HEK293 (cell line): ENCODE data around the gene NARF.

Source experiments
- CTCF ChIA-PET: fragments of 350-600 bp; formaldehyde crosslinking; extraction: SDS; loops from one replicate; lab custom pipeline; 2021; ENCODE audit warnings: antibody characterized with exemption; lab: Yijun Ruan, JAX
- POLR2A ChIA-PET: fragments of 300-600 bp; formaldehyde crosslinking; extraction: SDS; loops from one replicate; lab custom pipeline; 2020; ENCODE audit warnings: antibody characterized with exemption, inconsistent platforms; lab: Yijun Ruan, JAX
- H3K27ac ChIP-seq: fragments of 200-500 bp; sonication (Bioruptor generic); 2 replicates; pipeline ENCODE4 v1.5.1; 2014; ENCODE audit warnings: low read depth, low read length, control low read depth, inconsistent platforms; ENCODE audit errors: extremely low read depth
- H3K36me3 ChIP-seq, 2 experiments: fragments of 200-500 bp in 1 of 2; sonication (Bioruptor generic) in 1 of 2; 1 replicate in 1 of 2; 2 replicates in 1 of 2; pipeline ENCODE4 v1.5.1; 2014 to 2017; ENCODE audit warnings: inconsistent platforms in 2 of 2, low read length in 2 of 2; ENCODE audit not compliant: control insufficient read depth in 2 of 2, insufficient read depth in 1 of 2
- H3K4me1 ChIP-seq: fragments of 200-500 bp; sonication (Bioruptor generic); 2 replicates; pipeline ENCODE4 v1.5.1; 2014; ENCODE audit warnings: mild to moderate bottlenecking, low read length, inconsistent platforms; ENCODE audit not compliant: control insufficient read depth, insufficient read depth
- H3K4me3 ChIP-seq: 2 replicates; pipeline ENCODE4 v1.5.1; 2011; ENCODE audit warnings: low read depth, mild to moderate bottlenecking, control low read depth, low read length, moderate library complexity
- H3K9me3 ChIP-seq: fragments of 200-500 bp; sonication (Bioruptor generic); 2 replicates; pipeline ENCODE4 v1.5.1; 2014; ENCODE audit warnings: low read depth, low read length, inconsistent platforms; ENCODE audit not compliant: control insufficient read depth, insufficient read depth
- HOXA7 ChIP-seq: sonication (generic); formaldehyde crosslinking; IDR thresholded peaks from 2 replicates; pipeline ENCODE4 v1.8.1; 2022; ENCODE audit warnings: missing genetic modification reagents, borderline replicate concordance
- KLF9 ChIP-seq: fragments of 450-650 bp; formaldehyde crosslinking; IDR thresholded peaks from 2 replicates; pipeline ENCODE4 v1.5.1; 2016; ENCODE audit warnings: missing biosample characterization, missing genetic modification characterization, low read depth
- SCRT2 ChIP-seq: fragments of 450-650 bp; formaldehyde crosslinking; IDR thresholded peaks from 2 replicates; pipeline ENCODE4 v1.5.1; 2016; ENCODE audit warnings: missing biosample characterization, missing genetic modification characterization
- ZNF10 ChIP-seq: fragments of 450-650 bp; formaldehyde crosslinking; IDR thresholded peaks from 2 replicates; pipeline ENCODE4 v1.5.1; 2017; ENCODE audit warnings: missing biosample characterization, missing genetic modification characterization
- ZNF112 ChIP-seq: fragments of 450-650 bp; formaldehyde crosslinking; IDR thresholded peaks from 2 replicates; pipeline ENCODE4 v1.5.0; 2017; ENCODE audit warnings: missing biosample characterization, missing genetic modification characterization
- ZNF133 ChIP-seq: fragments of 450-650 bp; formaldehyde crosslinking; IDR thresholded peaks from 2 replicates; pipeline ENCODE4 v1.5.1; 2016; ENCODE audit warnings: missing biosample characterization, missing genetic modification characterization
- ZNF433 ChIP-seq: fragments of 450-650 bp; formaldehyde crosslinking; IDR thresholded peaks from 2 replicates; pipeline ENCODE4 v1.5.1; 2016; ENCODE audit warnings: missing biosample characterization, missing genetic modification characterization, low read depth
- ZNF623 ChIP-seq: fragments of 450-650 bp; formaldehyde crosslinking; IDR thresholded peaks from 2 replicates; pipeline ENCODE4 v1.5.1; 2016; ENCODE audit warnings: missing biosample characterization, missing genetic modification characterization
- ZNF654 ChIP-seq: fragments of 450-650 bp; formaldehyde crosslinking; IDR thresholded peaks from 2 replicates; pipeline ENCODE4 v1.5.1; 2016; ENCODE audit warnings: low read depth, missing biosample characterization, missing genetic modification characterization
- ZNF747 ChIP-seq: fragments of 450-650 bp; formaldehyde crosslinking; IDR thresholded peaks from 2 replicates; pipeline ENCODE4 v1.5.1; 2016; ENCODE audit warnings: missing biosample characterization, missing genetic modification characterization
- ZNF776 ChIP-seq: fragments of 450-650 bp; formaldehyde crosslinking; IDR thresholded peaks from 2 replicates; pipeline ENCODE4 v1.5.0; 2017; ENCODE audit warnings: missing biosample characterization, missing genetic modification characterization, borderline replicate concordance
- ZNF830 ChIP-seq: fragments of 450-650 bp; IDR thresholded peaks from 2 replicates; pipeline ENCODE4 v1.5.0; 2018; ENCODE audit warnings: missing biosample characterization, missing genetic modification characterization, low read depth, mild to moderate bottlenecking, moderate library complexity
- ZSCAN5A ChIP-seq: fragments of 450-650 bp; formaldehyde crosslinking; IDR thresholded peaks from 2 replicates; pipeline ENCODE4 v1.5.1; 2016; ENCODE audit warnings: missing biosample characterization, missing genetic modification characterization
- TF ChIP-seq, protein P1 (sequence below): fragments of 450-650 bp; formaldehyde crosslinking; conservative IDR thresholded peaks from 2 replicates; pipeline ENCODE4 v1.5.1; 2016; ENCODE audit warnings: low read depth, missing biosample characterization, missing genetic modification characterization

Gene NARF

DNA sequence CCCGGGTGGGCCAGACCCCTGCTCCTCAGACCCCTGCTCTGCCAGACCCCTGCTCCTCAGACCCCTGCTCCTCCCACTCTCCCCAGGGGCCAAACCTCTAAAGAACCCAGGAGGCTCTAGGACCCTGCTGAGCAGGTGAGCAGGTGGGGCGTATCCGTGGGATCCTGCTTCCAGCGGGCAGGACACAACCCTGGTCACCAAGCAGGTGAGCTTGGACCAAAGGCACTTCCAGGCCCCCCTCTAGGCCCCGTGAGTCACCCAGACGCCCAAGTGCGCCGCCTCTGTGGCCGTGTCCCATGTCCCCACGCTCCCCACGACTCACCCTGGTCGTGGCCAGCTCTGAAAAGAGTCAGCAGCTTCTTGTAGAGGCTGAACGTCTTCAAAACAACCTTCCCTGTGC is 13.0 kb upstream of the NARF start:
- H3K27ac ChIP-seq, result no peak overlapping the region
- TF ChIP-seq ZNF623 (tag by site-specific recombination) (no peak), ZNF654 (tag by site-specific recombination) (no peak), ZNF112 (tag by site-specific recombination) (no peak), ZSCAN5A (tag by site-specific recombination) (no peak), ZNF830 (tag by site-specific recombination) (no peak)
- TF ChIP-seq, protein P1, sequence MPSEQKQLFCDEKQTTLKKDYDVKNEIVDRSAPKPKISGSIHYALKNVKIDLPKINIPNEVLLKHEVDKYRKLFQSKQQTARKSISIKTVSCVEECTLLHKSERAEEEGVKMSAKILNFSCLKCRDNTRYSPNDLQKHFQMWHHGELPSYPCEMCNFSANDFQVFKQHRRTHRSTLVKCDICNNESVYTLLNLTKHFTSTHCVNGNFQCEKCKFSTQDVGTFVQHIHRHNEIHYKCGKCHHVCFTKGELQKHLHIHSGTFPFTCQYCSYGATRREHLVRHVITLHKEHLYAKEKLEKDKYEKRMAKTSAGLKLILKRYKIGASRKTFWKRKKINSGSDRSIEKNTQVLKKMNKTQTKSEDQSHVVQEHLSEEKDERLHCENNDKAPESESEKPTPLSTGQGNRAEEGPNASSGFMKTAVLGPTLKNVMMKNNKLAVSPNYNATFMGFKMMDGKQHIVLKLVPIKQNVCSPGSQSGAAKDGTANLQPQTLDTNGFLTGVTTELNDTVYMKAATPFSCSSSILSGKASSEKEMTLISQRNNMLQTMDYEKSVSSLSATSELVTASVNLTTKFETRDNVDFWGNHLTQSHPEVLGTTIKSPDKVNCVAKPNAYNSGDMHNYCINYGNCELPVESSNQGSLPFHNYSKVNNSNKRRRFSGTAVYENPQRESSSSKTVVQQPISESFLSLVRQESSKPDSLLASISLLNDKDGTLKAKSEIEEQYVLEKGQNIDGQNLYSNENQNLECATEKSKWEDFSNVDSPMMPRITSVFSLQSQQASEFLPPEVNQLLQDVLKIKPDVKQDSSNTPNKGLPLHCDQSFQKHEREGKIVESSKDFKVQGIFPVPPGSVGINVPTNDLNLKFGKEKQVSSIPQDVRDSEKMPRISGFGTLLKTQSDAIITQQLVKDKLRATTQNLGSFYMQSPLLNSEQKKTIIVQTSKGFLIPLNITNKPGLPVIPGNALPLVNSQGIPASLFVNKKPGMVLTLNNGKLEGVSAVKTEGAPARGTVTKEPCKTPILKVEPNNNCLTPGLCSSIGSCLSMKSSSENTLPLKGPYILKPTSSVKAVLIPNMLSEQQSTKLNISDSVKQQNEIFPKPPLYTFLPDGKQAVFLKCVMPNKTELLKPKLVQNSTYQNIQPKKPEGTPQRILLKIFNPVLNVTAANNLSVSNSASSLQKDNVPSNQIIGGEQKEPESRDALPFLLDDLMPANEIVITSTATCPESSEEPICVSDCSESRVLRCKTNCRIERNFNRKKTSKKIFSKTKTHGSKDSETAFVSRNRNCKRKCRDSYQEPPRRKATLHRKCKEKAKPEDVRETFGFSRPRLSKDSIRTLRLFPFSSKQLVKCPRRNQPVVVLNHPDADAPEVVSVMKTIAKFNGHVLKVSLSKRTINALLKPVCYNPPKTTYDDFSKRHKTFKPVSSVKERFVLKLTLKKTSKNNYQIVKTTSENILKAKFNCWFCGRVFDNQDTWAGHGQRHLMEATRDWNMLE, result no peak
- CTCF ChIA-PET, result no interaction called here
- H3K4me1 ChIP-seq, result no peaks in the 10 kb centered on the region
- H3K4me3 ChIP-seq, result no peak overlapping the region
- H3K36me3 ChIP-seq, result peaks cover 0 to 50% of the 10 kb centered on the region in 2 experiments; a peak in 1 of 3 replicates
- no peaks in the 10 kb centered on the region for H3K9me3 ChIP-seq
- POLR2A ChIA-PET, result no interaction called here

DNA sequence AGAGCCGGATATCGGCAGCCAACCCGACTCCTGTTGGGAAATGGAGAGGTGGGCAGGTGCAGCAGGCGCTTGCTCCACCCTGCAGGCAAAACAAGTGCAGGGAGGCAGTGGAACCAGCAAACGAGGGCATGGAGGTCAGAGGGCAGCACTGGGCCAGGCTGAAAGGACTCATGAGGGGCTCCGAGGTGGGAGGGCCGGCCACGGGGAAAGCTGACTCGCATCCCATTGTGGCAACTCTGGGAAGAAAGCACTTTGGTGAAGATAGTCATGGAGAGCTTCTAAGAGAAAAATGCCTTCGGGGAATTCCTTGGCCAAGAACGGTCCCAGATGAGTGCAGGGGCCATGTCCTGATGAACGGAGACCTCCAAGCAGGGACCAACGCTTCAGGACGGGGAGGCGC is 12.4 kb upstream of the NARF start:
- ChIA-PET CTCF (no interaction called here), POLR2A (no interaction called here)
- peaks cover 0 to 50% of the 10 kb centered on the region in 2 experiments; a peak in 1 of 3 replicates for H3K36me3 ChIP-seq
- H3K4me1 ChIP-seq, result peaks cover 2% of the 10 kb centered on the region; the same call in 1 of the 2 replicates
- H3K4me3 ChIP-seq, result no peak overlapping the region
- TF ChIP-seq ZNF747 (no peak), KLF9 (tag by site-specific recombination) (no peak), SCRT2 (peak; percentile 45; the same call in 1 of the 2 replicates)
- no peak overlapping the region for H3K27ac ChIP-seq
- H3K9me3 ChIP-seq, result no peaks in the 10 kb centered on the region

DNA sequence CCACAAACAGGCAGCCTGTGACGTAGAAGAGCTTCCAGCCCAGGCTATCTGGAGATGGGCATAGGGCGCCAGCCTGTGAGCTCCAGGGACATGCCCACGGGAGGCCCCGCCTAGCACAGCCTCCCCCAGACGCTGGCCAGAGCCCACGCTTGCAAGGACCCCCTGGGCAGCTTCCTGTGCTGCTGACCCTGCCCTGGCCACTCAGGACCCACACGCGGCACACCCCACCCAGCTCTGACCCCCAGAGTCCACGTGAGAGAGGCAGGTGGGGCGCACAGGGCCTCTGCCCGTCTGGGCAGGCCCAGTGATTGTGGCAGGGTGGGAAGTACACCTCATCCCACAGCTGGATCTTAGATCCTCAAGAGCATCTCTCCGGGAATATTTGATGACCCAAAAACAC is 11.9 kb upstream of the NARF start:
- Histone ChIP-seq H3K4me3 (no peak overlapping the region), H3K27ac (no peak overlapping the region), H3K9me3 (no peaks in the 10 kb centered on the region), H3K4me1 (peaks cover 4% of the 10 kb centered on the region; the same call in 1 of the 2 replicates), H3K36me3 (peaks cover 0 to 50% of the 10 kb centered on the region in 2 experiments; a peak in 1 of 3 replicates)
- TF ChIP-seq ZNF133 (tag by site-specific recombination) (no peak), HOXA7 (no peak), ZNF776 (no peak), ZNF10 (tag by site-specific recombination) (no peak), ZNF433 (tag by site-specific recombination) (no peak)
- ChIA-PET CTCF (interaction anchor here (0.7 kb wide), 1 partner anchor 163 kb away, joined by 3 read pairs; no protein-coding TSS in a partner anchor), POLR2A (no interaction called here)
